ENCODE results near the gene PAFAH1B1.

GRCh38 chr17:2709183-2709661, 115.8 kb downstream of the PAFAH1B1 start:
- TF ChIP-seq CTCF (IDR thresholded peaks at IDR 0.05; ENCODE audit: low read depth, low read length, missing input control) (no peak), SP1 (IDR thresholded peaks at IDR 0.05) (no peak), TAF1 (conservative IDR thresholded peaks at IDR 0.05) (no peak), RXRA (IDR thresholded peaks at IDR 0.05) (no peak), ZBTB33 (IDR thresholded peaks at IDR 0.05) (no peak)
- TF ChIP-seq, protein P1, sequence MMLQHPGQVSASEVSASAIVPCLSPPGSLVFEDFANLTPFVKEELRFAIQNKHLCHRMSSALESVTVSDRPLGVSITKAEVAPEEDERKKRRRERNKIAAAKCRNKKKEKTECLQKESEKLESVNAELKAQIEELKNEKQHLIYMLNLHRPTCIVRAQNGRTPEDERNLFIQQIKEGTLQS (IDR thresholded peaks at IDR 0.05) = no peak
- TF ChIP-seq, protein P2, sequence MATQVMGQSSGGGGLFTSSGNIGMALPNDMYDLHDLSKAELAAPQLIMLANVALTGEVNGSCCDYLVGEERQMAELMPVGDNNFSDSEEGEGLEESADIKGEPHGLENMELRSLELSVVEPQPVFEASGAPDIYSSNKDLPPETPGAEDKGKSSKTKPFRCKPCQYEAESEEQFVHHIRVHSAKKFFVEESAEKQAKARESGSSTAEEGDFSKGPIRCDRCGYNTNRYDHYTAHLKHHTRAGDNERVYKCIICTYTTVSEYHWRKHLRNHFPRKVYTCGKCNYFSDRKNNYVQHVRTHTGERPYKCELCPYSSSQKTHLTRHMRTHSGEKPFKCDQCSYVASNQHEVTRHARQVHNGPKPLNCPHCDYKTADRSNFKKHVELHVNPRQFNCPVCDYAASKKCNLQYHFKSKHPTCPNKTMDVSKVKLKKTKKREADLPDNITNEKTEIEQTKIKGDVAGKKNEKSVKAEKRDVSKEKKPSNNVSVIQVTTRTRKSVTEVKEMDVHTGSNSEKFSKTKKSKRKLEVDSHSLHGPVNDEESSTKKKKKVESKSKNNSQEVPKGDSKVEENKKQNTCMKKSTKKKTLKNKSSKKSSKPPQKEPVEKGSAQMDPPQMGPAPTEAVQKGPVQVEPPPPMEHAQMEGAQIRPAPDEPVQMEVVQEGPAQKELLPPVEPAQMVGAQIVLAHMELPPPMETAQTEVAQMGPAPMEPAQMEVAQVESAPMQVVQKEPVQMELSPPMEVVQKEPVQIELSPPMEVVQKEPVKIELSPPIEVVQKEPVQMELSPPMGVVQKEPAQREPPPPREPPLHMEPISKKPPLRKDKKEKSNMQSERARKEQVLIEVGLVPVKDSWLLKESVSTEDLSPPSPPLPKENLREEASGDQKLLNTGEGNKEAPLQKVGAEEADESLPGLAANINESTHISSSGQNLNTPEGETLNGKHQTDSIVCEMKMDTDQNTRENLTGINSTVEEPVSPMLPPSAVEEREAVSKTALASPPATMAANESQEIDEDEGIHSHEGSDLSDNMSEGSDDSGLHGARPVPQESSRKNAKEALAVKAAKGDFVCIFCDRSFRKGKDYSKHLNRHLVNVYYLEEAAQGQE (IDR thresholded peaks at IDR 0.05) = no peak
